ENCODE data around the gene BEND4. TPM values are rescaled to one million over a fixed set of nuclear protein-coding genes. Genes with fewer than 3 reads are reported as not detected.

The BEND4 gene
- total RNA-seq, 1 experiment from 2014 or later: not detected

DNA sequence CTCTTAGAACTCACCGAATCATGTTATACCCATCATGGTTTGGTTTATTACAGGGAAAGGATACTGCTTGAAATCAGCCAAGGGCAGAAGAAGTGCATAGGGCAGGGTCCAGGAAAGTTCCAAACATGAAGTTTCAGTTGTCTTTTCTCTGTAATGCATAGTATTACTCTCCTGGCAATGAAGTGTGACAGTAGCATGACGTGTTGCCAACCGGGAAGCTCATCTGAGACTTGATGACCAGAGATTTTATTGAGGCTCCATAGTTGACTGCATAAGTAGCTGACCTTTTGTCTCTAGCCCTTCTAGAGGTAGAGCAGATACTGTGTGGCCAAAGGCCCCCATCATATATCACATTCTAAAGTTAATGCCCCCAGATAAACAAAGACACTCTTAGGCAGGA is 72.1 kb downstream of the BEND4 start:
- TF ChIP-seq EZH2 (IDR thresholded peaks at IDR 0.05; ENCODE audit: low read depth): no peak
- TF ChIP-seq, protein P1, sequence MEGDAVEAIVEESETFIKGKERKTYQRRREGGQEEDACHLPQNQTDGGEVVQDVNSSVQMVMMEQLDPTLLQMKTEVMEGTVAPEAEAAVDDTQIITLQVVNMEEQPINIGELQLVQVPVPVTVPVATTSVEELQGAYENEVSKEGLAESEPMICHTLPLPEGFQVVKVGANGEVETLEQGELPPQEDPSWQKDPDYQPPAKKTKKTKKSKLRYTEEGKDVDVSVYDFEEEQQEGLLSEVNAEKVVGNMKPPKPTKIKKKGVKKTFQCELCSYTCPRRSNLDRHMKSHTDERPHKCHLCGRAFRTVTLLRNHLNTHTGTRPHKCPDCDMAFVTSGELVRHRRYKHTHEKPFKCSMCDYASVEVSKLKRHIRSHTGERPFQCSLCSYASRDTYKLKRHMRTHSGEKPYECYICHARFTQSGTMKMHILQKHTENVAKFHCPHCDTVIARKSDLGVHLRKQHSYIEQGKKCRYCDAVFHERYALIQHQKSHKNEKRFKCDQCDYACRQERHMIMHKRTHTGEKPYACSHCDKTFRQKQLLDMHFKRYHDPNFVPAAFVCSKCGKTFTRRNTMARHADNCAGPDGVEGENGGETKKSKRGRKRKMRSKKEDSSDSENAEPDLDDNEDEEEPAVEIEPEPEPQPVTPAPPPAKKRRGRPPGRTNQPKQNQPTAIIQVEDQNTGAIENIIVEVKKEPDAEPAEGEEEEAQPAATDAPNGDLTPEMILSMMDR (conservative IDR thresholded peaks at IDR 0.05): no peak
- no peaks in the 10 kb centered on the region for H3K4me1 ChIP-seq (replicated peaks; ENCODE audit: insufficient read depth)
- intact Hi-C loops (cut with micrococcal nuclease; ENCODE audit: unreplicated experiment): no loop called here

DNA sequence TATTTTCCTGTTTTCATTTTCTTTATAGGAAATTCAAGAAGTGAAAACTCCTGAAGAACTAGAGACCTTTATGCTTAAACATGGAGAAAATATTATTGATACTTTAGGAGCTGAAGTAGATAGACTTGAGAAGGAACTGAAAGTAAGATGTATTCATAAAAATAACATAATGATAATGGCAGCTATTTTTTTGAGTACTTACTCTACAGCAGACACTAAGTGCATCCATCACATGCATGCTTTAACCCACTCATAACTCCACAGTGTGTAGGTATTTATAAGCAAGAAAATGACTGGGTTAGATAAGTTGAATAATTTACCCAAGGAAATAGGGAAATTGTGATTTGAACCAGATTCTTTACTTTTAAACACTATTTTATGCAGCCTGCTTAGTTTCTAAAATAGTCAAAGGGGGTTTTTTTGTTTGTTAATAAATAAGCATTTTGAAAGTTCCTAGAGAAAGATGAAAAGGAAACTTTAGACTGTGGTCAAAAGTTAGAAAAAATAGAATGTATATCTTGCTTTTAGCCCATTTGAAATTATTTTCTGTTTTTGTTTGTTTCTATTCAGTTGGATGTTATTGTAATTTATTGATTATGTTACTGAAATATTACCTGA is 74.2 kb downstream of the BEND4 start:
- Histone ChIP-seq H2AFZ (no peak overlapping the region), H3K27me3 (ENCODE audit: insufficient read depth, low read depth) (no peaks in the 10 kb centered on the region), H3K9me3 (ENCODE audit: insufficient read depth, low read depth) (no peaks in the 10 kb centered on the region), H3K4me3 (no peak overlapping the region), H3K79me2 (ENCODE audit: low read depth) (no peaks in the 10 kb centered on the region), H3K36me3 (ENCODE audit: low read depth) (peaks cover 3% of the 10 kb centered on the region; the same call in 1 of the 2 replicates), H3F3A (ENCODE audit: insufficient read depth, low read depth) (no peaks in the 10 kb centered on the region), H3K4me2 (no peak overlapping the region), H4K20me1 (ENCODE audit: insufficient read depth) (no peaks in the 10 kb centered on the region), H3K9me2 (ENCODE audit: insufficient read depth) (no peaks in the 10 kb centered on the region), H3K27ac (no peak overlapping the region), H3K4me1 (replicated peaks; ENCODE audit: insufficient read depth) (no peaks in the 10 kb centered on the region)
- DNase-seq: no peak
- POLR2A ChIA-PET (ENCODE audit: unreplicated experiment): no interaction called here
- BruUV-seq (replicated peaks): no TSS peak
- TF ChIP-seq, protein P1 (conservative IDR thresholded peaks at IDR 0.05): no peak
- TF ChIP-seq EZH2 (IDR thresholded peaks at IDR 0.05; ENCODE audit: low read depth): no peak
- intact Hi-C loops (cut with micrococcal nuclease; ENCODE audit: unreplicated experiment): no loop called here
- CTCF ChIA-PET: no interaction called here

More for the DNA sequence above, 72.1 kb downstream of the BEND4 start:
- Histone ChIP-seq H4K20me1 (ENCODE audit: insufficient read depth) (no peaks in the 10 kb centered on the region; the same call in 1 of the 2 replicates), H3K9me3 (ENCODE audit: insufficient read depth, low read depth) (no peaks in the 10 kb centered on the region), H3F3A (ENCODE audit: insufficient read depth, low read depth) (no peaks in the 10 kb centered on the region), H2AFZ (no peak overlapping the region), H3K27ac (no peak overlapping the region), H3K4me3 (no peak overlapping the region), H3K4me2 (no peak overlapping the region), H3K79me2 (ENCODE audit: low read depth) (no peaks in the 10 kb centered on the region), H3K9me2 (ENCODE audit: insufficient read depth) (no peaks in the 10 kb centered on the region), H3K27me3 (ENCODE audit: insufficient read depth, low read depth) (no peaks in the 10 kb centered on the region), H3K36me3 (ENCODE audit: low read depth) (peaks cover 3% of the 10 kb centered on the region; the same call in 1 of the 2 replicates)
- DNase-seq: no peak
- ChIA-PET POLR2A (ENCODE audit: unreplicated experiment) (no interaction called here), CTCF (interaction anchor here (0.7 kb wide), 1 partner anchor 363 kb away, joined by 3 read pairs; no protein-coding TSS in a partner anchor)
- no TSS peak for BruUV-seq (replicated peaks)

DNA sequence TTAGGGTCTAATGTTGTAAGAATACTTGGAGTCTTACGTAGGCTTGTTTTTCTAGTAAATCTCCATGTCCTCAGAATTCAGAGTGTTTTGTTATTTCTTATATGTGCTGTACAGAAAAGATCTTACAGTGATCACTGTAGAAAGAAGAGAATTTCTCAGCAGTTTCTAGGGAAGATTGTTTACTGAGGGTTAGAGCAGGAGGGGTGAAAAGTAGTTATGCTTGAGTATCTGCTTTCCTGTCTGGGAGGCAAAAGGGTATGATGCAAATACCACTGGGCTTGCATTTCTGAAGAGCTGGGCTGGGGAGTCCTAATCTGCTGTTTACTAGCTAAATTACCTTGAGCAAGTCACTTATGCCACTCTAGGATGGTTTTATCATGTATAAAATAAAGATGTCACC is 78.2 kb downstream of the BEND4 start:
- no peak for DNase-seq
- Histone ChIP-seq H3K4me1 (replicated peaks; ENCODE audit: insufficient read depth) (no peaks in the 10 kb centered on the region), H3K4me3 (no peak overlapping the region), H3K9me2 (ENCODE audit: insufficient read depth) (no peaks in the 10 kb centered on the region), H3K27ac (no peak overlapping the region), H3K36me3 (ENCODE audit: low read depth) (peaks cover 3% of the 10 kb centered on the region; the same call in 1 of the 2 replicates), H3K79me2 (ENCODE audit: low read depth) (no peaks in the 10 kb centered on the region), H3K4me2 (no peak overlapping the region), H4K20me1 (ENCODE audit: insufficient read depth) (no peaks in the 10 kb centered on the region), H2AFZ (no peak overlapping the region), H3F3A (ENCODE audit: insufficient read depth, low read depth) (no peaks in the 10 kb centered on the region), H3K9me3 (ENCODE audit: insufficient read depth, low read depth) (no peaks in the 10 kb centered on the region), H3K27me3 (ENCODE audit: insufficient read depth, low read depth) (no peaks in the 10 kb centered on the region)
- BruUV-seq (replicated peaks): no TSS peak
- intact Hi-C loops (cut with micrococcal nuclease; ENCODE audit: unreplicated experiment): no loop called here
- POLR2A ChIA-PET (ENCODE audit: unreplicated experiment): no interaction called here
- no peak for TF ChIP-seq EZH2 (IDR thresholded peaks at IDR 0.05; ENCODE audit: low read depth)
- TF ChIP-seq, protein P1 (conservative IDR thresholded peaks at IDR 0.05): no peak
- CTCF ChIA-PET: no interaction called here
